Naive B cell (primary cell): ENCODE results near the gene UQCC2. TPM values are rescaled to one million over a fixed set of nuclear protein-coding genes. Genes with fewer than 3 reads are reported as not detected.

Source experiments
- ATAC-seq, 2 donors: fragments of 150-1000 bp; cut with Tn5 transposase; 2 replicates each; pipeline ENCODE4 v1.10.0; 2021; ENCODE audit warnings: low read depth in 2 of 2, mild to moderate bottlenecking in 2 of 2, moderate library complexity in 2 of 2
- DNase-seq: peaks from one replicate; pipeline ENCODE4 v3.0.0; 2022
- H3K27ac Mint-ChIP-seq, 6 donors: one replicate each; pipeline ENCODE4 v1.8.0; 2020 to 2022; ENCODE audit warnings: mild to moderate bottlenecking in 6 of 6, mixed read lengths in 6 of 6, moderate library complexity in 5 of 6, inconsistent platforms in 2 of 6
- H3K27me3 Mint-ChIP-seq, 3 donors: one replicate each; pipeline ENCODE4 v1.8.0; 2021 to 2022; ENCODE audit warnings: mixed read lengths in 3 of 3, mild to moderate bottlenecking in 1 of 3
- H3K36me3 Mint-ChIP-seq, 2 donors: one replicate each; pipeline ENCODE4 v1.8.0; 2020 to 2022; ENCODE audit warnings: mixed read lengths in 2 of 2, inconsistent platforms in 1 of 2, mild to moderate bottlenecking in 1 of 2
- H3K4me1 Mint-ChIP-seq, 3 donors: one replicate each; pipeline ENCODE4 v1.8.0; 2020 to 2022; ENCODE audit warnings: mixed read lengths in 3 of 3, inconsistent platforms in 1 of 3, mild to moderate bottlenecking in 1 of 3, moderate library complexity in 1 of 3
- H3K4me3 Mint-ChIP-seq, 8 donors: one replicate each; pipeline ENCODE4 v1.8.0; 2020 to 2022; ENCODE audit warnings: mild to moderate bottlenecking in 8 of 8, mixed read lengths in 8 of 8, moderate library complexity in 8 of 8, inconsistent platforms in 2 of 8
- H3K9me3 Mint-ChIP-seq, 7 donors: one replicate each; pipeline ENCODE4 v1.8.0; 2020 to 2022; ENCODE audit warnings: mixed read lengths in 7 of 7, mild to moderate bottlenecking in 5 of 7, inconsistent platforms in 2 of 7, moderate library complexity in 1 of 7
- polyA plus RNA-seq, 6 donors: library from polyadenylated mRNA; unstranded; fragments of 300-500 nt; fragmentation: Illumina TruSeq; gene quantifications; one replicate each; pipeline ENCODE4 v1.2.3, GENCODE V29; 2021; ENCODE audit warnings: low read depth in 6 of 6

The UQCC2 gene
- polyA plus RNA-seq, 6 donors from 2014 or later = 29.4 to 53.0 (median 44.4) TPM

GRCh38 chr6:33704215-33705066, 7.1 kb downstream of the UQCC2 start:
- DNase-seq = no peak
- H3K27me3 Mint-ChIP-seq = no peaks in the 10 kb centered on the region
- peak overlapping the region in 1 of 8 donors; percentile 61 for H3K4me3 Mint-ChIP-seq
- peaks cover 4 to 7% of the 10 kb centered on the region in 2 donors for H3K36me3 Mint-ChIP-seq
- H3K4me1 Mint-ChIP-seq = peaks cover 21 to 46% (median 41%) of the 10 kb centered on the region in 3 donors
- ATAC-seq = no peak
- no peaks in the 10 kb centered on the region for H3K9me3 Mint-ChIP-seq
- peak overlapping the region in 2 of 6 donors; percentile 48 to 87 for H3K27ac Mint-ChIP-seq

GRCh38 chr6:33702345-33702977, 9.0 kb downstream of the UQCC2 start:
- H3K4me1 Mint-ChIP-seq = peaks cover 19 to 57% (median 49%) of the 10 kb centered on the region in 3 donors
- DNase-seq (no peak), ATAC-seq (peak; percentile 47 to 73)
- H3K36me3 Mint-ChIP-seq = no peaks in the 10 kb centered on the region
- H3K4me3 Mint-ChIP-seq = no peak overlapping the region
- H3K9me3 Mint-ChIP-seq = no peaks in the 10 kb centered on the region
- H3K27me3 Mint-ChIP-seq = no peaks in the 10 kb centered on the region
- H3K27ac Mint-ChIP-seq = peak overlapping the region in 2 of 6 donors; percentile 26 to 58

- ATAC-seq (peak; percentile 52 to 63), DNase-seq (peak; percentile 65)
- Mint-ChIP-seq H3K36me3 (no peaks in the 10 kb centered on the region), H3K9me3 (no peaks in the 10 kb centered on the region), H3K4me3 (peak overlapping the region in 5 of 8 donors; percentile 6 to 55 (median 37)), H3K27ac (peak overlapping the region; percentile 78 to 94 (median 90)), H3K4me1 (peaks cover 32 to 70% (median 61%) of the 10 kb centered on the region in 3 donors), H3K27me3 (no peaks in the 10 kb centered on the region)
Measured at GRCh38 chr6:33700391-33701050, 11.0 kb downstream of the UQCC2 start.

- no peaks in the 10 kb centered on the region for H3K36me3 Mint-ChIP-seq
- no peaks in the 10 kb centered on the region for H3K9me3 Mint-ChIP-seq
- H3K4me1 Mint-ChIP-seq = peaks cover 39 to 74% (median 64%) of the 10 kb centered on the region in 3 donors
- no peak for DNase-seq
- H3K27me3 Mint-ChIP-seq = no peaks in the 10 kb centered on the region
- no peak for ATAC-seq
- H3K4me3 Mint-ChIP-seq = peak overlapping the region in 1 of 8 donors; percentile 31
- H3K27ac Mint-ChIP-seq = peak overlapping the region in 4 of 6 donors; percentile 78 to 96 (median 90)
Measured at GRCh38 chr6:33699739-33700138, 11.8 kb downstream of the UQCC2 start.

- no peak for ATAC-seq
- no peaks in the 10 kb centered on the region for H3K9me3 Mint-ChIP-seq
- H3K4me3 Mint-ChIP-seq = peak overlapping the region in 2 of 8 donors; percentile 12 to 18
- no peaks in the 10 kb centered on the region for H3K27me3 Mint-ChIP-seq
- H3K4me1 Mint-ChIP-seq = peaks cover 45 to 78% (median 64%) of the 10 kb centered on the region in 3 donors
- DNase-seq = no peak
- H3K27ac Mint-ChIP-seq = peak overlapping the region in 5 of 6 donors; percentile 33 to 96 (median 80)
- H3K36me3 Mint-ChIP-seq = no peaks in the 10 kb centered on the region
Measured at GRCh38 chr6:33699131-33699530, 12.4 kb downstream of the UQCC2 start.

GRCh38 chr6:33698494-33698893, 13.0 kb downstream of the UQCC2 start:
- Mint-ChIP-seq H3K9me3 (no peaks in the 10 kb centered on the region), H3K36me3 (no peaks in the 10 kb centered on the region), H3K27ac (peak overlapping the region; percentile 41 to 98 (median 90)), H3K27me3 (no peaks in the 10 kb centered on the region), H3K4me3 (peak overlapping the region in 2 of 8 donors; percentile 12 to 42), H3K4me1 (peaks cover 49 to 85% (median 67%) of the 10 kb centered on the region in 3 donors)
- no peak for ATAC-seq
- no peak for DNase-seq

- no peaks in the 10 kb centered on the region for H3K36me3 Mint-ChIP-seq
- ATAC-seq = no peak
- no peak for DNase-seq
- peak overlapping the region in 5 of 8 donors; percentile 75 to 89 (median 82) for H3K4me3 Mint-ChIP-seq
- H3K27me3 Mint-ChIP-seq = no peaks in the 10 kb centered on the region
- H3K27ac Mint-ChIP-seq = peak overlapping the region; percentile 88 to 98 (median 95)
- peaks cover 54 to 91% (median 72%) of the 10 kb centered on the region in 3 donors for H3K4me1 Mint-ChIP-seq
- H3K9me3 Mint-ChIP-seq = no peaks in the 10 kb centered on the region
Measured at GRCh38 chr6:33697845-33698244, 13.7 kb downstream of the UQCC2 start.

GRCh38 chr6:33696548-33697518, 14.7 kb downstream of the UQCC2 start:
- Mint-ChIP-seq H3K27me3 (no peaks in the 10 kb centered on the region), H3K27ac (peak overlapping the region; percentile 89 to 98 (median 95)), H3K36me3 (no peaks in the 10 kb centered on the region), H3K4me3 (peak overlapping the region; percentile 59 to 89 (median 83)), H3K9me3 (no peaks in the 10 kb centered on the region), H3K4me1 (peaks cover 60 to 93% (median 79%) of the 10 kb centered on the region in 3 donors)
- ATAC-seq = peak; percentile 61
- peak; percentile 78 for DNase-seq

GRCh38 chr6:33696076-33696475, 15.4 kb downstream of the UQCC2 start:
- Mint-ChIP-seq H3K9me3 (no peaks in the 10 kb centered on the region), H3K36me3 (peaks cover 0 to 4% of the 10 kb centered on the region in 2 donors), H3K27ac (peak overlapping the region in 5 of 6 donors; percentile 91 to 98 (median 96)), H3K4me1 (peaks cover 55 to 92% (median 79%) of the 10 kb centered on the region in 3 donors), H3K4me3 (peak overlapping the region; percentile 59 to 89 (median 83)), H3K27me3 (no peaks in the 10 kb centered on the region)
- ATAC-seq (no peak), DNase-seq (no peak)

GRCh38 chr6:33695451-33695887, 16.0 kb downstream of the UQCC2 start:
- no peak for ATAC-seq
- no peak for DNase-seq
- Mint-ChIP-seq H3K9me3 (no peaks in the 10 kb centered on the region), H3K27ac (peak overlapping the region; percentile 94 to 98 (median 96)), H3K27me3 (no peaks in the 10 kb centered on the region), H3K36me3 (peaks cover 0 to 10% of the 10 kb centered on the region in 2 donors), H3K4me3 (peak overlapping the region in 4 of 8 donors; percentile 59 to 89 (median 80)), H3K4me1 (peaks cover 54 to 89% (median 78%) of the 10 kb centered on the region in 3 donors)

- Mint-ChIP-seq H3K4me3 (peak overlapping the region in 6 of 8 donors; percentile 43 to 89 (median 72)), H3K9me3 (no peaks in the 10 kb centered on the region), H3K27ac (peak overlapping the region; percentile 94 to 98 (median 96)), H3K36me3 (peaks cover 0 to 10% of the 10 kb centered on the region in 2 donors), H3K4me1 (peaks cover 49 to 84% (median 73%) of the 10 kb centered on the region in 3 donors), H3K27me3 (no peaks in the 10 kb centered on the region)
- no peak for DNase-seq
- no peak for ATAC-seq
Measured at GRCh38 chr6:33694977-33695376, 16.5 kb downstream of the UQCC2 start.

- Mint-ChIP-seq H3K36me3 (peaks cover 4 to 12% of the 10 kb centered on the region in 2 donors), H3K9me3 (no peaks in the 10 kb centered on the region), H3K4me1 (peaks cover 49 to 79% (median 72%) of the 10 kb centered on the region in 3 donors), H3K27me3 (no peaks in the 10 kb centered on the region), H3K4me3 (peak overlapping the region; percentile 0 to 89 (median 72)), H3K27ac (peak overlapping the region; percentile 94 to 98 (median 96))
- peak; percentile 50 for DNase-seq
- peak in 1 of 2 donors; percentile 7 for ATAC-seq
Measured at GRCh38 chr6:33694401-33694931, 17.0 kb downstream of the UQCC2 start.
